Stimulated activated CD8-positive, alpha-beta memory T cell treated with anti-CD3 and anti-CD28 coated beads, Interleukin-4, amount 100 ng/mL, for 1 hour (primary cell): Measurements from ENCODE around the gene DUT.
"Not testable (repeated sequence)": the region's sequence is repeated elsewhere in the genome, so short reads cannot be mapped to it uniquely, and the experiment has no call there.

ENCODE experiments used
- DNase-seq, 2 donors: peaks; one replicate each; pipeline ENCODE4 v3.0.0-alpha.2; 2020; ENCODE audit warnings: low read depth in 2 of 2, low spot score in 1 of 2

DUT gene

GRCh38 chr15:48326180-48326579, 5.0 kb upstream of the DUT start:
- DNase-seq, result not testable (repeated sequence)

DNA sequence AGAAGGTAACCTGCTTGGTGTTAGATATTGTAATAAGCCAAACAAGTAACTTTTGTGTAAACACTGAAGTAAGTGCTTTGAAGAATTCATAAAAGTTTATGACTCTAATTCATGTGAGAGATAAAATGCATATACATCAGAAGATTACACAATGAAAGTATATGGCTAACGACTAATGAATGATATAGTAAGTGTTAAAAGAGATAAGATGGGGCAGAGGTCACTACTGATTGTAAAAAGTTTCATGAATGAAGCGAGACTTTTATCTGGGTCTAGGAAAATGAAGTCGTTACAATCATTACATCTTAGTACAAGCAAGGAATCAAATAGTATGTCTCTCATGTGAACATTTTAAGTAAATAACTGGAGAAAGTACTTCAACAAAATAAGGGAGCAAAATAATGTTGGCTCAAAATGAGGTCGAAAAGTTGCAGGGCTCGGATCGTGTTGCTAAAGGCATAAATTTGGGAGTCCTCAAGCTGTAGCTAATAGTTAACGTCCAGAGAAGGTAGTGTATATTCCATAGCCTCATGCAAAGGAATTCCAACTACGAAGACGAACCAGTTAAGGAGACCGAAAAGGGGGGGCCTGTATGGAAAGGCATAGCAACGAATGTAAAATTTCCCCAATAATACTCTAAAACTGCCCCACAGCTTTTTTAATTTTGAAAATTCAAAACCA, 984 bp upstream of the DUT start:
- no peak for DNase-seq

DNA sequence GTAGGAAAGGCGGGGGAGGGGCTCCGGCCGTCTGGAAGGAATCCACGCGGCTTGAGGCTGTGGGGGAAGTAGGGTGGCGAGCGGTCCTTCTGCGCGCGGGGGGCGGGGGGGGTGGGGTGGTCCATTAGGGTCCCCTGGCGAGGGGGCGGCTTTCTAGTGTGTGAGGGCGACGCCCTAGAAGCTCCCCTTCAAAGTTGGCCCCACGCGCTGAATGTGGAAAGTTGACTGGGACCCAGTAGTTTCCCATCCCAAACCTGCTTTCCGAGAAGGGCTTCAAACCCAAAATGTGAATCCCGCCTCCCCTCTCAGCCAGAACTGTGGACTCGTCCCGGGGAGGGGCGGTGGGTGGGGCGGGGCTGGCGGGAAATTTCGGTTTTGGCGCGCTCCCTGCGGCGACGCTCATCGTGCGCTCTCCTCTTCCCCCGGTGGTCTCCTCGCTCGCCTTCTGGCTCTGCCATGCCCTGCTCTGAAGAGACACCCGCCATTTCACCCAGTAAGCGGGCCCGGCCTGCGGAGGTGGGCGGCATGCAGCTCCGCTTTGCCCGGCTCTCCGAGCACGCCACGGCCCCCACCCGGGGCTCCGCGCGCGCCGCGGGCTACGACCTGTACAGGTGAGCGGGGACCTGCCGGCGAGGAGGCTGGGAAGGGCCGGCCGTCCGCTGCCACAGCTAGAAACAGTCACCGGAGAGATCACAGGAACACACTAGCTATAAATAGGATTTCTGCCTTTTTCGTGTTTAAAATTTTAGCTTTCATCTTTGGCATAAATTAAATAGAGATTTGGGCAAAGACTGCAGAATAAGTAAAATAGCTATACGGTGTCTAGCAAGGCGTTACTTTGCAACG, 790 bp downstream of the DUT start:
- peak; percentile 33 to 46 for DNase-seq

- DNase-seq, result no peak
Observed at GRCh38 chr15:48332642-48333034, 1.4 kb downstream of the DUT start.

GRCh38 chr15:48333540-48333939, 2.3 kb downstream of the DUT start:
- DNase-seq, result no peak

DNA sequence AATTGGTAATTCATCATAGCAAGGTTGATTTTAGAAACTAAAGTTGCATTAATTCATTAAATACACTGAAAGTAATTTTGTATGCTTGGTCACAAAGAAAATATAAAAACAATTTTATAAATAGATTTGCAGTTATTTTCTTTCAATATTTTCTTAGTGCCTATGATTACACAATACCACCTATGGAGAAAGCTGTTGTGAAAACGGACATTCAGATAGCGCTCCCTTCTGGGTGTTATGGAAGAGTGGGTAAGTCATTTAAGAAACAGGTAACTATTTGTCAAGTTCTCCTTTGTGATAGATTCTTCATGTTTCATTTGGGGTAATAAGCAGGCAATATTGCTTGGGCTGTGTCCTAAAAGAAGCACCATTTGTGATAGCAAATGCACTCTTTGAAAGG, 3.0 kb downstream of the DUT start:
- no peak for DNase-seq

GRCh38 chr15:48336940-48337339, 5.7 kb downstream of the DUT start:
- no peak for DNase-seq

DNA sequence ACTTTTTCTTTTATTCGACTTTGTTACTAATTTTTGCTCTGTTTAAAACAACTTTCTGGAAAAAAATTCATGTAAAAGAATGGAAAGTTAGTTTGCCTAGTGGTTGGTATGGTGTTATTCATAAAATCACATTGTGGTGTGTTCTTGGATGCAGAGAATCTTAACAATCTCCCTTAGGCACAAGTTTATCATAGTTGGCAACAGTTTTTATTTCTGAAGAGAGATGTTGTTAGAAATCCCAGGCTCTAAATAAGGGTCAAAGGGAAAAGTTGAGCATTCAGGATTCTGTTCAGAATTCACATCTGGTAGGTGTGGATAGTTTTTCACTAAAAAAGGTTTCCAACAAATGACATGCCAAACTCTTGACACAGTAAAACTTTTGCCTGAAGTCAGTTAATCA, 6.4 kb downstream of the DUT start:
- no peak for DNase-seq

DNA sequence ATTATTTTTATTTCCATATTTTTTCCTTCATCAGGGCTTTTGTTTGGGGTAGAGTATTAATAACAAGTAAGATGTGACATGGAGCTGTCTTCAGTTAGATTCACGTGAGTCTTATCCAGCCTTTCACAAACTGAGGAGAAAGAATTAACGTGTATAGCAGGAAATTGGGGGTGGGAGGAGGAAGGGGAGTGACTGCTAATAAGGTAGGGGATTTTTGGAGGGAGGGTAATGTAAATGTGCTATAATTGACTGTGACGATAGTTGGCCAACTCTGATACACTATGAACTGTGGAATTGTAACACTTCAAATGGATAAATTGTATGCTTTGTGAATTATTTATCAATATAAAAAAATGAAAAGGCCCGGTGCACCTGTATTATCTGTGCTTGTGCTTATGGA, 8.9 kb downstream of the DUT start:
- DNase-seq, result no peak

DNA sequence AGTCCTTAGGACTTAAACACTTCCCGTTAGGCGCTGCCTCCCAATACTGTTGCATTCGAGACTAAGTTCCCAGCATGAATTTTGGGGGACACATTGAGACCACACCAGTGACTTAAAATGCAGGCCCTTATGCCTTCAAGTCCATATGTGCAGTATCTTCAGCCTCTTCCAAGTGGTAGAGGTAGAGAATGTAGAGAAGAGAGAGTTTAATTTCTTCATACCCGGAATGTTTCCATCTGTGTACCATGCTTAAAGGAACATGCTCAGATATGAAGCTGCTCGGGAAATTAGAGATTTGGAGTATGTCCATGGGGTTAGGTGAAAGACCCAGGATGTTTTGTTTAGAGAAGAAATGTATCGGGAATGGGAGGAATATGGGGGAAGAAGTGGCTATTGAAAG, 12.6 kb downstream of the DUT start:
- no peak for DNase-seq

GRCh38 chr15:48345516-48345915, 14.3 kb downstream of the DUT start:
- DNase-seq, result no peak

DNA sequence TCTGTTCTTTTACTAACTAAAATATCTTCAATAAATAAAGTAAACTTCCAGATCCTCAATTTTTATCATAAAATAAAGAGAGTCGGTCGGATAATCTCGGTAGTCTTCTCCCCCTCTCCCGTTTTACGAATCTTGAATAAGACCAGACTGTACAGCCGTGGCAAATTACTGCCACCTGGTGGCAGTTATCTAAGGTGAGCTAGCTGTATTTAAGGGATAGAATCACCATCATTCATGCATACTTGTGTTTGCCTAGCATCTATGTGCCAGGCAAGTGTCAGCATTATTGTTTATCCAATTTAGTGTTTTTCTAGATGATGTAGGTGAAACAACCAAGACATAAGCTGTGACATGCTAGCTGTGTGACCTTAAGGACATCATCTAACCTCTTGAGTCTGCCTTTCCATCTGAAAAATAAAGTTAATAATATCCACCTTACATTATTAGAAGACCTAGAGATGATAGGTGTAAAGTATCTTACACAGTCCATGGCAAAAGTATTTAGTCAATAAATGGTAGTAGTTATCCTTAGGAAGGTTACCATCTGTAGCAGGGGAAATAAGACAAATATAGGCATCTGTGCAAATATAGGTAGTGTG, 21.3 kb downstream of the DUT start:
- peak in 1 of 2 donors; percentile 15 for DNase-seq

DNA sequence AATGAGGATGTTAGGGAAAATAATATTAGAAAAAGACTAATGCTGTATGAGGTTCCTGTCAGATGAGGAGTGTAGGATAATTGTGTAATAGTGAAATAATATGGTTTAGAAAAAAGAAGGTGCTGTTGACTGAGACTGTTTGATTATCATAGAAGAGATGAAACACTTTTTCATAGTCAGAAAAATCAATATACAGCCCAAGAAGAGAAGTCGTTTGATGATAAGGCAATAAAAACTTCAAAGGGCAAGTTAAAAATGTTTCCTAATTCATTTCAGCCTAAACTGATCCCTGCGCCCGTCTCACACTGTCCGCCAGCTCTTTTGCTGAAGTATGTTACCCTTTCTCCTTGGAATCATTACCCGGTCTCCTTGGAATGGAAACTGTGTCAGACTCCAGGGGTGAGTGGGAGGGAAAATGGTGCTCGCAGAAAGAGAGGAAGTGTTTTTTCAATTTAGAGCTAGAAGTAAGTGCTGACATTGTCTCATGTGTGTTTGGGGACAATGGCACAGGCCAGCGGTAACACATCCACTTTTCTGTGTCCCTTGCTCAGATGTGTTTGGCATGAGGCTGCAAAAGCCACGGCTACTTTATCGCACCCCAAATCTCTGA, 23.6 kb downstream of the DUT start:
- no peak for DNase-seq

- DNase-seq, result no peak
Observed at GRCh38 chr15:48355377-48355776, 24.1 kb downstream of the DUT start.

DNA sequence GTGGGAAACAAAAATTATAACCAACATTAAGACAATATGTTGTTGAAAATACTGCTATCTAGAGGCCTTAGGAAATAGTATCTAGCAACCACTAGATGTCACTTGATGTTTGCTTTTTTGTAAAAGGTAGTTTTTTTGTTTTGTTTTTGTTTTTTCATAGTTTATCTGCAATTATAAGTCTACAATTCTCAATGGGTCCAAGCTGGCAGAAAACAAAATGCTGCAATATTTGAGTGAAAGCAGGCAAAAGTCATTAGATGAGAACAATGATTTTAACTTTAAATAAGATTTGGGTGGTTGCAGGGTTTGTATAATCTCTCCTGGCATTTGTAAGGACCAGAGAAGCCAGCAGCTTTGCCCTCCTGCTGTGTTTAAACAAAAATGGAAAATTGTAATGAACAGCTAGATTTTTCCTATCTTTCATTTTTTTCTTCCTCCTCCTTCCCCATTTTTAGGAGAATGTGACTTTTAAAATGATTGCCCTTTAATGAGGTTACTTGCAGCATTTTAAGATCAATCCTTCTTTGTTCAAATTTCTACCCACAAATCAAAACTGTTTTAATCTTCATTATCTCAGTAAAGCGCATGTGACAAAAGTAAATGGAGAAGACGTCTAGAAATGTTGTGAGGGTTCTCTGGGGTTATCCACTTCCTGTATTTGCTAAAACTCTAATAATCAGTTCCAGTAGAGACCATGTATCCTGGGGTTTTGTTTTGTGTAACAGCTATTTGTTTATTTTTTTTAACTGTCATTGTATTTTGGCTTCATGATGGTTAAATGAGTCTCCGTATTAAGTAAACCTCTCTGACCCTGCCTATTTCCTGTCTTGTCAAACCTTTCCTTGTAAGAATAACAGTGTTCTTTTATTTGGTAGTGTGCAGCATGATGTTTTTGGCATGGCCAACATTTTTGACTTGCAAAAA, 27.3 kb downstream of the DUT start:
- no peak for DNase-seq

DNA sequence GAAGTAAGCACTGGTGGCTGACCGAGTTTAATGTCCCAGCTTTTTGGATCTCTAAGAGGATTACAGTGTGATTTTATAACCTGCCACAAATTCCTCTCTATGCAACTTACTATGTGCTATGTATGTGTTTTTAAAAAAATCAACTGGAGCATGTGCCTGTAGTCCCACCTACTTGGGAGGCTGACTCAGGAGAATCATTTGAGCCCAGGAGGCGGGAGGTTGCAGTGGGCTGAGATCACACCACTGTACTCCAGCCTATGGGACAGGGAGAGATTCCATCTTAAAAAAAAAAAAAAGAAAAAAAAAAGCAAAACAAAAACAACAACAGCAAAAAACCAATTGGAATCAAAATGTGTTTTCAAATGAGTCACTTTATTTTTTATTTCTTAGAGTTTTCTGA, 29.6 kb downstream of the DUT start:
- DNase-seq, result no peak

DNA sequence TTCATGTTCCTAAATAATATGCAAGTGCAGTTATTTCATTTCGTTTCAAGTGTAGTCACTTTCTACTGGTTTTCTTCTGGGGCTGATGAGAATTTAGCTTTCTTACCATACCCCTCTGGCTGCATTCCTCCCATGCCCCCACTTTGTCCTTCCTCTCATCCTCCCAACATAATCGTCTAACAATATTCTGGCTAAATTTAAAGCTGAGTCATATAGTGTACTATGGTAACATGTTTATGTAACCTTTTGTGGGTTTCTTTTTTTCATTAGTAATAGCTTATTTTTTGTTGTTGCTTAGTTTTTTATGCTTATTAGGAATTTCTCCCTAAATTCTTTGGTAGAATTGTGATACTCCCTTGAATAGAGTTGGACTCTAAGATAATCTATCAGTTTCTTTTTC, 30.5 kb downstream of the DUT start:
- DNase-seq, result no peak

GRCh38 chr15:48363474-48363873, 32.2 kb downstream of the DUT start:
- no peak for DNase-seq

GRCh38 chr15:48365575-48365974, 34.3 kb downstream of the DUT start:
- DNase-seq, result no peak

- no peak for DNase-seq
Observed at GRCh38 chr15:48366584-48367312, 35.5 kb downstream of the DUT start.
